ENCODE results near the gene KCNH5. TPM values are rescaled to one million over a fixed set of nuclear protein-coding genes. Genes with fewer than 3 reads are reported as not detected.

KCNH5 gene
- total RNA-seq, 2 experiments from 2014 or later: not detected

- H3K36me3 Mint-ChIP-seq (ENCODE audit: low read depth): no peaks in the 10 kb centered on the region
- H3K4me1 Mint-ChIP-seq (ENCODE audit: low read depth): no peaks in the 10 kb centered on the region
- ATAC-seq (no peak), DNase-seq (no peak)
- intact Hi-C loops (cut with micrococcal nuclease): no loop called here
- TF ChIP-seq, protein P1, sequence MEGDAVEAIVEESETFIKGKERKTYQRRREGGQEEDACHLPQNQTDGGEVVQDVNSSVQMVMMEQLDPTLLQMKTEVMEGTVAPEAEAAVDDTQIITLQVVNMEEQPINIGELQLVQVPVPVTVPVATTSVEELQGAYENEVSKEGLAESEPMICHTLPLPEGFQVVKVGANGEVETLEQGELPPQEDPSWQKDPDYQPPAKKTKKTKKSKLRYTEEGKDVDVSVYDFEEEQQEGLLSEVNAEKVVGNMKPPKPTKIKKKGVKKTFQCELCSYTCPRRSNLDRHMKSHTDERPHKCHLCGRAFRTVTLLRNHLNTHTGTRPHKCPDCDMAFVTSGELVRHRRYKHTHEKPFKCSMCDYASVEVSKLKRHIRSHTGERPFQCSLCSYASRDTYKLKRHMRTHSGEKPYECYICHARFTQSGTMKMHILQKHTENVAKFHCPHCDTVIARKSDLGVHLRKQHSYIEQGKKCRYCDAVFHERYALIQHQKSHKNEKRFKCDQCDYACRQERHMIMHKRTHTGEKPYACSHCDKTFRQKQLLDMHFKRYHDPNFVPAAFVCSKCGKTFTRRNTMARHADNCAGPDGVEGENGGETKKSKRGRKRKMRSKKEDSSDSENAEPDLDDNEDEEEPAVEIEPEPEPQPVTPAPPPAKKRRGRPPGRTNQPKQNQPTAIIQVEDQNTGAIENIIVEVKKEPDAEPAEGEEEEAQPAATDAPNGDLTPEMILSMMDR (IDR thresholded peaks at IDR 0.05): no peak
- ChIA-PET POLR2A (no interaction called here), CTCF (no interaction called here)
- no peak overlapping the region for H3K4me3 Mint-ChIP-seq
- H3K27me3 Mint-ChIP-seq: no peaks in the 10 kb centered on the region
- no peaks in the 10 kb centered on the region for H3K9me3 Mint-ChIP-seq
- H3K27ac Mint-ChIP-seq: no peak overlapping the region
Observed at GRCh38 chr14:63009495-63009894, 35.8 kb downstream of the KCNH5 start.

GRCh38 chr14:63006531-63006930 is 38.7 kb downstream of the KCNH5 start:
- intact Hi-C loops (cut with micrococcal nuclease): no loop called here
- ATAC-seq (no peak), DNase-seq (no peak)
- CTCF ChIA-PET: no interaction called here
- H3K27ac Mint-ChIP-seq: no peak overlapping the region
- H3K9me3 Mint-ChIP-seq: no peaks in the 10 kb centered on the region
- POLR2A ChIA-PET: no interaction called here
- no peaks in the 10 kb centered on the region for H3K36me3 Mint-ChIP-seq (ENCODE audit: low read depth)
- H3K4me3 Mint-ChIP-seq: no peak overlapping the region
- no peaks in the 10 kb centered on the region for H3K4me1 Mint-ChIP-seq (ENCODE audit: low read depth)
- no peaks in the 10 kb centered on the region for H3K27me3 Mint-ChIP-seq
- TF ChIP-seq, protein P1 (IDR thresholded peaks at IDR 0.05): no peak

DNA sequence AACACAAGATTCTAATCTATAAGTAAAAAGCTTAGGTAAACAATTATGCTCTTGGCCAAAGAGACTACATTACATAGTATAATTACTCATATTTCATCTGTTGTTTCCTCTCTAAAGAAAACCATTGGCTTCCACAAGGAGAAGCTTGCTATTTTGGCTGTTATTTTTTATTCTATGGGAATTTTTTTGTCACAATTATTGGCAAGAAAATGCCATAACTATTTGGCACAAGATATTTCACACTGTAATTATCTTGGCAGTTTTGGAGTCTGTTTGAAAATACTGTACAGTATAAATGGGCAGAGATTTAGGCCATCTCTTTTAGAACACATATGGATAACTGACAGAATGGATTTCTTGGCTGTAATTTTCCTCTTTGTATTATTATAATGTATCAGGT is 51.2 kb downstream of the KCNH5 start:
- TF ChIP-seq, protein P1 (IDR thresholded peaks at IDR 0.05): no peak
- H3K36me3 Mint-ChIP-seq (ENCODE audit: low read depth): no peaks in the 10 kb centered on the region
- no peaks in the 10 kb centered on the region for H3K27me3 Mint-ChIP-seq
- intact Hi-C loops (cut with micrococcal nuclease): no loop called here
- DNase-seq (no peak), ATAC-seq (no peak)
- H3K27ac Mint-ChIP-seq: no peak overlapping the region
- ChIA-PET POLR2A (no interaction called here), CTCF (no interaction called here)
- peaks cover 1% of the 10 kb centered on the region for H3K9me3 Mint-ChIP-seq
- no peaks in the 10 kb centered on the region for H3K4me1 Mint-ChIP-seq (ENCODE audit: low read depth)
- H3K4me3 Mint-ChIP-seq: no peak overlapping the region

DNA sequence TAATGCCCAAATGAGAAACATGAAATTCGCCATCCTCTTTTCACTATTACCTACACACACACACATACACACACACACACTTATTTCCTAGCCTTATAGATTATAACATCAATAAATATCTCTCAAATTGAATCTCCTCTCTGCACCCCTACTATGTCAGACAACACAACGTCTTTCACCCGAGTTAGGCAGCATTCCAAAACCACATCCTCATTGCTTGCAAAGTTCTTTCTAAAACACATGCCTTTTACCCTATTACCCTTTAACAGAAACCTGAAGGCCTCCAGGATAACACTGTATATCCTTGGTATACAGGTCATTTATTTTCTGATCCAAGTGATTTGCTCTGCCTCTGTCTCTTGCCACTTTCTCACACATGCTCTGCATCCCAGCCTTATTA is 56.3 kb downstream of the KCNH5 start:
- TF ChIP-seq, protein P1 (IDR thresholded peaks at IDR 0.05): no peak
- Mint-ChIP-seq H3K27ac (no peak overlapping the region), H3K9me3 (peaks cover 1% of the 10 kb centered on the region), H3K27me3 (no peaks in the 10 kb centered on the region), H3K36me3 (ENCODE audit: low read depth) (no peaks in the 10 kb centered on the region), H3K4me3 (no peak overlapping the region), H3K4me1 (ENCODE audit: low read depth) (no peaks in the 10 kb centered on the region)
- ChIA-PET CTCF (no interaction called here), POLR2A (no interaction called here)
- intact Hi-C loops (cut with micrococcal nuclease): no loop called here
- ATAC-seq (no peak), DNase-seq (no peak)

DNA sequence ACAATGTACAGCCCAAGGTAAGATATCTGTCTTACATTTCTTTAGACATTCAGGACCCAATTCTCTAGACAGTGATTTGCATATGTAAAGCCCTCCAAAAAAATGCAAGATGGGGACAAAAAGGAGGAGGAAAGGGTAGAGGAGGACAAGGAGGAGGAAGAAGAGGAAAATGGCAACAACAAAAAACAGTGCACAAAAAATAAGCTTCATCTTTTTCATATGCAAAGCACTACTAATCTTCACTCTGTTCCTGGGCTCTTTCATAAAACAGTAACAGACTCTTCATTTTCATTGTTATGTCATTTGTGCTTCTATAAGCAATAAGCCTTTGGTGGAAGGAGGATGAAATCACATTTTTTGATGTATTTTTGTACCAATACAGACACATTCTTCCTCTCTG is 61.4 kb downstream of the KCNH5 start:
- Mint-ChIP-seq H3K4me3 (no peak overlapping the region), H3K4me1 (ENCODE audit: low read depth) (no peaks in the 10 kb centered on the region), H3K36me3 (ENCODE audit: low read depth) (no peaks in the 10 kb centered on the region), H3K9me3 (no peaks in the 10 kb centered on the region), H3K27ac (no peak overlapping the region), H3K27me3 (no peaks in the 10 kb centered on the region)
- ATAC-seq (no peak), DNase-seq (no peak)
- TF ChIP-seq, protein P1 (IDR thresholded peaks at IDR 0.05): no peak
- POLR2A ChIA-PET: no interaction called here
- intact Hi-C loops (cut with micrococcal nuclease): no loop called here
- CTCF ChIA-PET: no interaction called here

Measured in activated CD8-positive, alpha-beta T cell treated with anti-CD3 and anti-CD28 coated beads for 36 hours (primary cell).